GM18502 (cell line): ENCODE data around the gene GOLGA6L24.
"Not testable (repeated sequence)": the region's sequence is repeated elsewhere in the genome, so short reads cannot be mapped to it uniquely, and the experiment has no call there.

ENCODE experiments used
- ATAC-seq: cut with Tn5 transposase; IDR thresholded peaks from one replicate; pipeline ENCODE4 v1.9.1; 2021; ENCODE audit warnings: mild to moderate bottlenecking; ENCODE audit not compliant: unreplicated experiment, poor library complexity

Gene GOLGA6L24, protein sequence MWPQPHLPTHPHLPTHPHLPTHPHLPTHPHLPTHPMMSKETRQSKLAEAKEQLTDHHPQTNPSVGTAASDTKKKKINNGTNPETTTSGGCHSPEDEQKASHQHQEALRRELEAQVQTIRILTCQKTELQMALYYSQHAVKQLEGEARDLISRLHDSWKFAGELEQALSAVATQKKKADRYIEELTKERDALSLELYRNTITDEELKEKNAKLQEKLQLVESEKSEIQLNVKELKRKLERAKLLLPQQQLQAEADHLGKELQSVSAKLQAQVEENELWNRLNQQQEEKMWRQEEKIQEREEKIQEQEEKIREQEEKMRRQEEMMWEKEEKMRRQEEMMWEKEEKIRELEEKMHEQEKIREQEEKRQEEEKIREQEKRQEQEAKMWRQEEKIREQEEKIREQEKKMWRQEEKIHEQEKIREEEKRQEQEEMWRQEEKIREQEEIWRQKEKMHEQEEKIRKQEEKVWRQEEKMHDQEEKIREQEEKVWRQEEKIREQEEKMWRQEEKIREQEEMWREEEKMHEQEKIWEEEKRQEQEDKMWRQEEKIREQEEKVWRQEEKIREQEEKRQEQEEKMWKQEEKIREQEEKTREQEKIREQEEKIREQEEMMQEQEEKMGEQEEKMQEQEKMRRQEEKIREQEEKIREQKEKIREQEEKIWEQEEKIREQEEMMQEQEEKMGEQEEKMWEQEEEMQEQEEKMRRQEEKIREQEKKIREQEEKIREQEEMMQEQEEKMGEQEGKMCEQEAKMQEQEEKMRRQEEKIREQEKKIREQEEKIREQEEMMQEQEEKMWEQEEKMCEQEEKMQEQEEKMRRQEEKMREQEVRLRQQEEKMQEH

DNA sequence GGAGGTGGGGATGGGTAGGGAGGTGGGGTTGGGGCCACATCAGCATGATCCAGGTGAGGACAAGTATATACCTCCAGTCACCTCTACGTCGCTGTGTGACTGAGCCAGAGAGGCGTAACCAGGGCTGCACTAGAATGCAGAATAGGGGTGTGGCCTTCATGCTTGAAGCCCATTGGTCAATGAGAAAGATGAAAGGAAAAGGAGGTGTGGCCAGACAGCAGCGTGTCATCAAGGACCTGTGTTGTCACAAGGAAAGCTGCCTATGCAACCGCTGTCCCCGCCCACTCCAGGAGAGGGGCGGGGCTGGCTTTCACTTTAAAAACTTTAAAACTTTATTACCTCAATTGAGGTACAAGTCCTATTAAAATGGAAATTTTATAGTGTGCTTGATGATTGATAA, at the start of gene GOLGA6L24:
GOLGA6L24 (minus strand) TSS at position 101 of the 400 bp plus-strand sequence; CDS start at position 40, 61 bp downstream.
- not testable (repeated sequence) for ATAC-seq

DNA sequence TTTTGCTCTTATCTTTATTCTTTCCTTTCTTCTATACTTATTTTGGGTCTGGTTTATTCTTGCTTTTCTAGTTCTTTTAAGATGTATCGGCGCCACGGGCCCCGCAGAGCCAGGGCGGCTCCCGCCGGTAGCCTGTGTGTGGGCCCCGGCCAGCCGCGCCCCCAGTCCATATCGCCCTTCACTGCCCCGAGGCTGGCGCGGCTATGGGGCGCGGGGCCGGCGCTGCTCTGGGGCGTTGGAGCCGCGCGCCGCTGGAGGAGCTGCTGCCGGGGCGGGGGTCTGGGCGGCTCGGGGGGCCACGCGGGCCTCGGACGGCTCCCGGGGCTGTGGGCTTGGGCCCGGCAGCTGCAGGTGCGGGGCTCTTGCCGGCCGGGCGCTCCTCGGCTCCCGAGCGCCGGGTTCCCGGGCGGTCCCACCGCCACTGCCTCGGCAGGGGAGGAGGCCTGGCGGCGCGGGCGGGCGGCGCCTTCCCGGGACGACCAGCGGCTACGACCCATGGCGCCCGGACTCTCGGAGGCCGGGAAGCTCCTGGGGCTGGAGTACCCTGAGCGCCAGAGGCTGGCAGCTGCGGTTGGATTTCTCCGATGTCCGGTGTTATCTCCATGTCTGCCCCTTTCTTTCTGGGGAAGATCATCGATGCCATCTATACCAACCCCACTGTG, 45.0 kb upstream of the GOLGA6L24 start:
- not testable (repeated sequence) for ATAC-seq

DNA sequence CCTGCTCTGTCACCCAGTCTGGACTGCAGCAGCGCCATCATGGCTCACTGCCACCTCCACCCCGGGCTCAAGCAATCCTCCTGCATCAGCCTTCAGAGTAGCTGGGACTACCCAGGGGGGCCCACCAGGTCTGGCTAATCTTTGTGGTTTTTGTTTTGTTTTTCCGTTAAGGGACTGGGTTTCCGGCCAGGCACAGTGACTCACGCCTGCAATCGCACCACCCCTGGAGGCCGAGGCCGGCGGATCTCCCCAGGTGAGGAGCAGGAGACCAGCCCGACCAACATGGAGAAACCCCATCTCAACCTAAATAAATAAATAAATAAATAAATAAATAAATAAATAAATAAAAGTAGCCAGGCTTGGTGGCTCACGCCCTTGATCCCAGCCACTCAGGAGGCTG, 38.1 kb upstream of the GOLGA6L24 start:
- not testable (repeated sequence) for ATAC-seq

DNA sequence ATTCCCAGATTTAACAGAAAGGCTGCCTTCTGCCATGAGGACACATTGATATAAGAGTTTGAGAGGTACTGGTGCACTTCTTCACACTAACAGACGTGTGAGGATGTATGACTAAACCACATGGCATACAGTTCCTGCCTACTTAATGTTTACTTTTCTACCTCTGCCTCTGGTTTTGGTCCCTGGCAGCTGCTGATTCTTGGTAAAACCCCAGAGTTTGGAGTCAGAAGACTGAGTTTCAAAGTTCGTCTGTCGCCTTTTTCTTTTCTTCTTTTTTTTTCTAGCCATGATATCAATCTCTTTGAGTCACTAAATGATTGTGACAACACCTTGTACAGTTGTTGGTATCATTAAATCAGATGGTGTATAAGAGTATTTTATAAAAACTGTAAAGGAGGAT, 22.2 kb upstream of the GOLGA6L24 start:
- not testable (repeated sequence) for ATAC-seq

DNA sequence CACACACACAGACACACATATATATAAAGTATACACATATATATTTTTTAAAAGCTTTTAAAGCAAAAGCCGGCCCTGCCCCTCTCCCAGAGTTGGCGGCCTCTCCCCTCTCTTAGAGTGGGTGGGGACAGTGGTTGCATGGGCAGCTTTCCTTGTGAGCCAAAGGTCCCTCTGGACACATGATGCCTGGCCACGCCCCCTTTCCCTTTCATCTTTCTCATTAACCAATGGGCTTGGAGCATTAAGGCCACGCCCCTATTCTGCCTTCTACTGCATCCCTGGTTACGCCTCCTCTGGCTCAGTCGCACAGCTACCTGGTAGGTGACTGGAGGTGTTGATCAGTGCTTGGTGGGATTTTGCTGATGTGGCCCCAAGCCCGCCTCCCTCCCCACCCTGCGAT, 20.5 kb upstream of the GOLGA6L24 start, which contains the start of gene GOLGA8F:
GOLGA8F (plus strand) TSS at position 301 of the 400 bp plus-strand sequence; CDS start at position 399, 98 bp downstream.
- ATAC-seq, result not testable (repeated sequence)

DNA sequence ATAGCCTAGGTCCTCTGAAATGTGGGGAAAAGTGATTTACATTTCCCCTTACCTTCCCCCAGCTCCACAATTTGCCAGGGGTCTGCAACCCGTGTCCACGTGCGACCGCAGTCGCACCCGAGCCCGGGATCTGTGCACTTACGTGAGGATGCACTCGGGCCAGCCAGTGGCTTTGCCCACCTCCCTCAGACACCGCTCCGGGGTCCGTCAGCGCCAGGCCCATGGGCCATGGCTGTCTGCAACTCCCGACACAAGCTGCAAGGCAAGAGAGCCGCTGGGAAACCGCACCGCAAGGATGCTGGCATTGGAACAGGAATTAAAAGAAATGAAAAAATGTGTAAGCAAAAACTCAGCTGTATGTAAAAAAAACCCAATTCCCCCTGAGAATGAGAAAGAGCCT, 7.6 kb upstream of the GOLGA6L24 start:
- not testable (repeated sequence) for ATAC-seq

DNA sequence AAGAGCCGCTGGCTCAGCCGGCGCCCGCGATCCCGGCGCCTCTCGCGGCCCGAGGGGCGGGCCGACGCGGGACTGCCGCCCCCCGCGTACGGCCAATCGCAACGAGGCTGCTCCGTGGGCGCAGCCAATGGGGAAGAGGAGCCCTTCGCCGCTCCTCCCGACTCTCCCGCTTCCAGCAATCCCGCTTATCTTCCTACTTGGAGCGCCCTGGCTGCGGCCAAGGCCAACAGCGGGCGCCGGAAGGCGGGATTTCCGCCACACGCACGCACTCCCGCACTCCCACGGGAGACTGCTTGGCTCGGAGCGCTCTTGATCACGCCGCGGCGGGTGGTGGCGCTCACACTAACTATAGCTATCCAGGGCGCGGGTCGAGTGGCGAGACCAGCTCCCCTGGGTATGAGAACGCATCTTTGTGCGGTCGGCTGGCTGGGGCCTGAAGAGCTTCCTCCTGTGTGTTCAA, 35.7 kb downstream of the GOLGA6L24 start, which contains the start of gene HERC2:
HERC2 (minus strand) TSS at position 51 of the 460 bp plus-strand sequence. CDS start 746 bp downstream, outside the sequence.
- not testable (repeated sequence) for ATAC-seq

DNA sequence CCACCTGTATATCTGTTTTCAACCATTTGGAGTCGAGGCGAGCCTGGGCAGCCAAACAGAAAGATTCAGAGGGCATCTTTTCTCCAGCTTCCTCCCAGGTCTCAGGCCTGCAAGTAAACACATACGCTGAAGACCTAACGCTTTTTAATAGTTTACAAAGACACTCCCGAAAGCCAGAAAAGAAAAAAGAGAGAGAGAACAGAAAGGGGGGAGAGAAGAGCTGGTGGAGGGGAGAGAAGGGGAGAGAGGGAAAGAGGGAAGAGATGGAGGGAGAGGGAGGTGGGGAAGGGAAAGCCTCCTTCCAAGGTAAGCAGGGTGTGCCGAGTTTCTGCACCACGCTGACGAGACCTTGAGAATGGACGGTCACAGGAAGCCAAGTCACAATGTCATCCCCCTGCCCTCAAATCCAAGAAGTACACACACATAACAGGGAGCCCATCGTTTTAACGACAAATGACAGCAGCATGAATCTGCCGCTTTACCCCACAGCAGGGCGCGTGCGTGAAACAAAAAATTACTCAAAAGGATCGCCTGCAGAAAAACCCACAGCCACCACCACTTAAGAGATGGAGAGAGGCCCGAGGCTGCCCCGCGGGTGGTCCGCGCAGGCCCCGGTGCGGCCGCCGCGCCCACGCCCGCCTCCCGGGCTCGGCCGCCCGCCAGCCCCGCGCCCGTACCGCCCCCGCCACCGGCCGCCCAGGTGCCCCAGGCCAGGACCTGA, 36.4 kb downstream of the GOLGA6L24 start:
- ATAC-seq, result not testable (repeated sequence)

DNA sequence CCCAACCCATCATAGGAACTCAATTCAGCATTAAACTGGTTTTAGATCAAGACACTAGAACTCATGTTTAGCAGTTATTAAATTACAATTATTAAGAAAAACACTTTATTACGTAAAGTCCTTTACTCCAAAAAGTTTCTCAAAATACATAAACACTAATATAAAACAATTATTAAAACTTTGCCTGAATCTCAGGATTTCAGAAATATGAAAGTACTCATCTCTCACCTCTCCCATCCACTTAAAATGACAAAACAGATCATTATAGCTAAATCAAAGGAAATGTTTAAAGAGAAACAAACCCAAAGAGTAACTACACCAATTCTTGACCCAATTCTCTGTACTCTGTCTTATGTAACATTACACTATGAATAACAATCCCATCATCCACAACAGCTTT, 38.2 kb downstream of the GOLGA6L24 start:
- ATAC-seq, result not testable (repeated sequence)

DNA sequence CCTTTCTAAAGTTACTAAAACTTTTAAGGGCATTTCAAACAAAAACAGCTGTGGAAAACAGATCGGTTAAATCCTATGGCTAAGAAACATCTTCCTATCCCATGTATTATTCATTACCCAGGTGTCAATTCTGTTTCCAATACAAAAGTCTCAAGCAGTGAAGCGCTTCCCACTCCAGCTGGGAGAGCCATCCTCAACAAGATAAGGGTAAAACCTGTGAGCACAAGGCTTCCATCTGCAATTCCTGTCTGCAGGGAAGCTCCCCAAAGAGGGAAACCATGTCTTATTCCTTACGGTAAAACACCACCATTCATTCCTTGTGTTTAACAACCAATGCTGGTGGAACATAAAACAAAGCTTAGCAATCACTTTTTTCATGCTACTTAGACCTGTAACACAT, 39.1 kb downstream of the GOLGA6L24 start:
- ATAC-seq, result not testable (repeated sequence)

DNA sequence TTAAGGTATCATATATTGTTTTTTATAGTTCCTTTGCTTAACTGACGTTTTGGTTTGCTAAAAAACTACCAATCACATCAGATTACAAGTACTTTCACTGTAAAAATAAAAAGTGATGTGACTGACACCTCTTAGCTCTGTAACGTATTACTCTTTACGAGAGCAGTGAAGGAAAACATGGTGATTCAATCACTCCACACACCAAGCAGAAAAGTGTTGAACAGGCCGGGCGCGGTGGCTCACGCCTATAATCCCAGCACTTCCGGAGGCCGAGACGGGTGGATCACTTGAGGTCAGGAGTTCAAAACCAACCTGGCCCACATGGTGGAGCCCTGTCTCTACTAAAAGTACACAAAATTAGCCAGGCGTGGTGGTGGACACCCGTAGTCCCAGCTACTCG, 39.8 kb downstream of the GOLGA6L24 start:
- ATAC-seq, result not testable (repeated sequence)

DNA sequence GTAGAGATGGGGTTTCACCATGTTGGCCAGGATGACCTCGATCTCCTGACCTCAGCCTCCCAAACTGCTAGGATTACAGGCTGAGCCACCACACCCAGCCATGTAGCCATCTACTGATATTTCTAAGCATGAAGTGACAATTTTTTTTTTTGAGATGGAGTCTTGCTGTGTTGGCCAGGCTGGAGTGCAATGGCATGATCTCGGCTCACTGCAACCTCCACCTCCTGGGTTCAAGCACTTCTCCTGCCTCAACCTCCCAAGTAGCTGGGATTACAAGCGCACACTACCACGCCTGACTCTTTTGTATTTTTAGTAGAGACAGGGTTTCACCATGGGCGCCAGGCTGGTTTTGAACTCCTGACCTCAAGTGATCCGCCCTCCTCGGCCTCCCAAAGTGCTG, 40.9 kb downstream of the GOLGA6L24 start:
- not testable (repeated sequence) for ATAC-seq

DNA sequence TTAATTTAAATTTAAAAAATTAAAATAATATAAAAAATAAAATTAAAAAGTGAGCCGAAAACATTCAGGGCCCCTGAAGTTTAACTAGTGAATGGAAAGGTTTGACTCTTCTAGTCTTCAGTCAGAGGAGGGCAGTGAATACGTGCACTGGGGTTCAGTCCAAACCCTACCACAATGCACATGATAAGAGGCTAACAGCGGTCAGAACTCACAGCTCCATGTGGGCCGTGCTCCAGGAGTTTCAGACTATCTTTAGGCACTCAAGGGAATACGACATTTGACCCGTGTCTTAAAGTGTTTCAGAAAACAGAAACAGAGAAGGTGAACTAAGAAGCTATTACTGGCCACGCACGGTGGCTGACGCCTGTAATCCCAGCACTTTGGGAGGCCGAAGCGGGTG, 47.4 kb downstream of the GOLGA6L24 start:
- not testable (repeated sequence) for ATAC-seq

DNA sequence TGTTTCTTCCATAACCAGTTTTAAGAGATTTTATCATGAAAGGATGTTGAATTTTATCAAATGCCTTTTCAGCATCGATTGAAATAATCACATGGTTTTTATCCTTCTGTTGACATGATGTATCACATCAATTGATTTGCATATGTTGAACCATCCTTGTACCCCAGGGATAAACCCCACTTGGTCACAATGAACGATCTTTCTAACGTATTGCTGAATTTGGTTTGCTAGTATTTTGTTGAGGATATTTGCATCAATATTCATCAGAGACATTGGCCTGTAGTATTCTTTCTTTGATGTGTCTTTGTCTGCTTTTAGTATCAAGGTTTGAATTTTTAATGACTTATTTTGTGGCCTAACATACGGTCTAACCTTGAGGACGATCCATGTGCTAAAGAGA, 49.2 kb downstream of the GOLGA6L24 start:
- not testable (repeated sequence) for ATAC-seq
